GM21367 (cell line): ENCODE measurements around the gene CR1L.
A peak's percentile ranks its signal among the peaks of the same experiment; 100 is the strongest.
"Not testable (repeated sequence)": the region's sequence is repeated elsewhere in the genome, so short reads cannot be mapped to it uniquely, and the experiment has no call there.

Experiments
- ATAC-seq: cut with Tn5 transposase; IDR thresholded peaks from one replicate; pipeline ENCODE4 v1.9.1; 2021; ENCODE audit not compliant: unreplicated experiment

Gene CR1L

GRCh38 chr1:207744000-207744534 lies 99.1 kb downstream of the CR1L start:
- ATAC-seq: no peak

- no peak for ATAC-seq
Measured at GRCh38 chr1:207745285-207745684, 100.4 kb downstream of the CR1L start.

GRCh38 chr1:207745839-207746767 lies 101.2 kb downstream of the CR1L start:
- ATAC-seq: no peak

- ATAC-seq: no peak
Measured at GRCh38 chr1:207747627-207748492, 102.9 kb downstream of the CR1L start.

- no peak for ATAC-seq
Measured at GRCh38 chr1:207748737-207749528, 104.0 kb downstream of the CR1L start.

- ATAC-seq: no peak
Measured at GRCh38 chr1:207750631-207751305, 105.8 kb downstream of the CR1L start.

- not testable (repeated sequence) for ATAC-seq
Measured at GRCh38 chr1:207751463-207751789, 106.5 kb downstream of the CR1L start.

GRCh38 chr1:207751790-207752455 lies 107.0 kb downstream of the CR1L start, which contains the start of gene CD46:
Gene CD46, plus strand, starts transcription at chr1:207752054. Its CDS starts 159 bp downstream, at chr1:207752213.
- peak; percentile 95 for ATAC-seq

- peak; percentile 25 for ATAC-seq
Measured at GRCh38 chr1:207752456-207752998, 107.6 kb downstream of the CR1L start.

GRCh38 chr1:207753611-207754010 lies 108.7 kb downstream of the CR1L start:
- no peak for ATAC-seq

- no peak for ATAC-seq
Measured at GRCh38 chr1:207754011-207754410, 109.1 kb downstream of the CR1L start.

- no peak for ATAC-seq
Measured at GRCh38 chr1:207754974-207755700, 110.2 kb downstream of the CR1L start.

GRCh38 chr1:207755846-207756693 lies 111.1 kb downstream of the CR1L start:
- no peak for ATAC-seq

GRCh38 chr1:207762622-207763021 lies 117.7 kb downstream of the CR1L start:
- no peak for ATAC-seq

- ATAC-seq: no peak
Measured at GRCh38 chr1:207763091-207763490, 118.2 kb downstream of the CR1L start.

GRCh38 chr1:207763972-207764371 lies 119.0 kb downstream of the CR1L start:
- no peak for ATAC-seq

- no peak for ATAC-seq
Measured at GRCh38 chr1:207766569-207766968, 121.6 kb downstream of the CR1L start.

- not testable (repeated sequence) for ATAC-seq
Measured at GRCh38 chr1:207770514-207770913, 125.6 kb downstream of the CR1L start.
